B cell (primary cell): ENCODE data around the gene SEC63. TPM values are rescaled to one million over a fixed set of nuclear protein-coding genes. Genes with fewer than 3 reads are reported as not detected.
"Not testable (repeated sequence)": the region's sequence is repeated elsewhere in the genome, so short reads cannot be mapped to it uniquely, and the experiment has no call there.

Experiments used
- ATAC-seq: fragments of 200-7000 bp; cut with Tn5 transposase; one replicate; pipeline ENCODE4 v1.10.0; 2021; ENCODE audit warnings: low read depth, mild to moderate bottlenecking, moderate number of reproducible peaks, moderate library complexity
- CTCF ChIA-PET: fragments of 350-600 bp; sonication (Branson Sonifier 250); formaldehyde crosslinking; loops from one replicate; lab custom pipeline; 2021; ENCODE audit warnings: antibody characterized with exemption, inconsistent platforms; lab: Charles Lee
- POLR2A ChIA-PET: fragments of 350-600 bp; sonication (Branson Sonifier 250); formaldehyde crosslinking; loops from one replicate; lab custom pipeline; 2021; ENCODE audit warnings: antibody characterized with exemption; lab: Charles Lee
- DNase-seq: peaks from one replicate; pipeline ENCODE4 v3.0.0; 2013
- H2AFZ ChIP-seq: 2 replicates; pipeline ENCODE4 v1.6.1; 2012; ENCODE audit warnings: mild to moderate bottlenecking, low read depth, low read length; ENCODE audit not compliant: insufficient read depth, poor library complexity, severe bottlenecking
- H3K27ac ChIP-seq, 2 donors: 1 replicate in 1 of 2; 2 replicates in 1 of 2; pipeline ENCODE4 v1.5.1; 2012 to 2013; ENCODE audit warnings: low read length in 2 of 2, mild to moderate bottlenecking in 2 of 2, moderate library complexity in 1 of 2
- H3K27me3 ChIP-seq, 4 experiments: fragments of 200-600 bp in 1 of 4; sonication (generic) in 1 of 4; replicated peaks in 1 of 4; 1 replicate in 2 of 4; 2 replicates in 2 of 4; pipeline versions ENCODE4 v1.6.1 to v1.7.0; 2013 to 2016; ENCODE audit warnings: low read length in 3 of 4, mild to moderate bottlenecking in 2 of 4, mixed read lengths in 1 of 4, moderate library complexity in 1 of 4; ENCODE audit not compliant: insufficient read depth in 4 of 4, control insufficient read depth in 3 of 4; ENCODE audit errors: control extremely low read depth in 1 of 4
- H3K36me3 ChIP-seq, 2 experiments: replicated peaks in 1 of 2; 1 replicate in 1 of 2; 2 replicates in 1 of 2; pipeline versions ENCODE4 v1.6.1 to v1.7.1; 2013; ENCODE audit warnings: low read length in 1 of 2; ENCODE audit not compliant: insufficient read depth in 2 of 2, control insufficient read depth in 1 of 2; ENCODE audit errors: control extremely low read depth in 1 of 2, extremely low read depth in 1 of 2
- H3K4me1 ChIP-seq, 2 donors: fragments of 200-600 bp in 1 of 2; sonication (generic) in 1 of 2; 1 replicate in 1 of 2; 2 replicates in 1 of 2; pipeline versions ENCODE4 v1.5.1 to v1.6.1; 2013 to 2017; ENCODE audit warnings: low read length in 2 of 2; ENCODE audit not compliant: control insufficient read depth in 2 of 2, insufficient read depth in 2 of 2
- H3K4me2 ChIP-seq: replicated peaks from 2 replicates; pipeline ENCODE3; 2012; ENCODE audit warnings: mild to moderate bottlenecking, low read depth, low read length; ENCODE audit not compliant: poor library complexity, severe bottlenecking
- H3K4me3 ChIP-seq, 5 experiments: fragments of 200-600 bp in 1 of 5; sonication (generic) in 1 of 5; 1 replicate in 3 of 5; 2 replicates in 2 of 5; pipeline versions ENCODE4 v1.5.1 to v1.7.0; 2011 to 2016; ENCODE audit warnings: low read length in 4 of 5, mild to moderate bottlenecking in 4 of 5, low read depth in 2 of 5, control low read depth in 1 of 5, moderate library complexity in 1 of 5; ENCODE audit not compliant: insufficient read depth in 1 of 5; ENCODE audit errors: control extremely low read depth in 1 of 5, extremely low read depth in 1 of 5
- H3K79me2 ChIP-seq: fragments of 200-600 bp; sonication (generic); one replicate; pipeline ENCODE4 v1.6.0; 2016; ENCODE audit warnings: low read length; ENCODE audit not compliant: control insufficient read depth, insufficient read depth
- H3K9ac ChIP-seq: fragments of 200-600 bp; sonication (generic); 2 replicates; pipeline ENCODE4 v1.6.1; 2017; ENCODE audit warnings: mild to moderate bottlenecking, low read length, moderate library complexity
- H3K9me3 ChIP-seq, 3 donors: one replicate each; pipeline versions ENCODE4 v1.6.1 to v1.7.1; 2013; ENCODE audit warnings: low read length in 2 of 3; ENCODE audit not compliant: control insufficient read depth in 2 of 3, insufficient read depth in 1 of 3; ENCODE audit errors: control extremely low read depth in 1 of 3
- H4K20me1 ChIP-seq: 2 replicates; pipeline ENCODE4 v1.6.0; 2012; ENCODE audit warnings: mild to moderate bottlenecking, low read length; ENCODE audit not compliant: insufficient read depth, control insufficient read depth, poor library complexity, severe bottlenecking
- H3K27ac Mint-ChIP-seq: one replicate; pipeline ENCODE4 v1.8.0; 2021; ENCODE audit warnings: mixed read lengths
- H3K27me3 Mint-ChIP-seq: one replicate; pipeline ENCODE4 v1.8.0; 2021; ENCODE audit warnings: mixed read lengths
- H3K4me1 Mint-ChIP-seq: one replicate; pipeline ENCODE4 v1.8.0; 2021; ENCODE audit warnings: mixed read lengths
- H3K4me3 Mint-ChIP-seq: one replicate; pipeline ENCODE4 v1.8.0; 2021; ENCODE audit warnings: mixed read lengths
- H3K9me3 Mint-ChIP-seq: one replicate; pipeline ENCODE4 v1.8.0; 2022; ENCODE audit warnings: mixed read lengths; ENCODE audit not compliant: insufficient read depth
- CTCF ChIP-seq: fragments of 200-600 bp; IDR thresholded peaks from one replicate; pipeline ENCODE4 v1.8.0; 2022; ENCODE audit warnings: antibody characterized with exemption, mild to moderate bottlenecking
- EZH2 ChIP-seq: IDR thresholded peaks from 2 replicates; pipeline ENCODE4 v1.6.1; 2012; ENCODE audit warnings: borderline replicate concordance, low read depth, mild to moderate bottlenecking, moderate library complexity, low read length; ENCODE audit not compliant: insufficient read depth, poor library complexity, severe bottlenecking
- WGBS: methylation state at CpG from one replicate; pipeline ENCODE4 v1.1.5; 2013; ENCODE audit warnings: missing lambda C conversion rate; ENCODE audit not compliant: insufficient coverage; 5-methylcytosine and 5-hydroxymethylcytosine counted together
- intact Hi-C: fragments of 100-400 bp; cut with micrococcal nuclease; formaldehyde crosslinking; loops from one replicate; pipeline ENCODE4 v1.10.0; 2022
- polyA plus RNA-seq: library from polyadenylated mRNA; depleted of rRNA; stranded (reverse); fragments of >200 nt; gene quantifications from 2 replicates; pipeline ENCODE4 v1.2.3, GENCODE V29; 2012
- total RNA-seq, 2 donors: library from RNA; stranded (reverse); fragments of 120-200 nt in 1 of 2; gene quantifications; 1 replicate in 1 of 2; 2 replicates in 1 of 2; pipeline versions ENCODE4 v1.2.3 to v1.2.4, GENCODE V29; 2013 to 2022

The SEC63 gene
- total and polyA plus RNA-seq, 2 donors (not counting 1 experiment from before 2014, with no cell fraction given): 12.5 to 79.5 TPM

DNA sequence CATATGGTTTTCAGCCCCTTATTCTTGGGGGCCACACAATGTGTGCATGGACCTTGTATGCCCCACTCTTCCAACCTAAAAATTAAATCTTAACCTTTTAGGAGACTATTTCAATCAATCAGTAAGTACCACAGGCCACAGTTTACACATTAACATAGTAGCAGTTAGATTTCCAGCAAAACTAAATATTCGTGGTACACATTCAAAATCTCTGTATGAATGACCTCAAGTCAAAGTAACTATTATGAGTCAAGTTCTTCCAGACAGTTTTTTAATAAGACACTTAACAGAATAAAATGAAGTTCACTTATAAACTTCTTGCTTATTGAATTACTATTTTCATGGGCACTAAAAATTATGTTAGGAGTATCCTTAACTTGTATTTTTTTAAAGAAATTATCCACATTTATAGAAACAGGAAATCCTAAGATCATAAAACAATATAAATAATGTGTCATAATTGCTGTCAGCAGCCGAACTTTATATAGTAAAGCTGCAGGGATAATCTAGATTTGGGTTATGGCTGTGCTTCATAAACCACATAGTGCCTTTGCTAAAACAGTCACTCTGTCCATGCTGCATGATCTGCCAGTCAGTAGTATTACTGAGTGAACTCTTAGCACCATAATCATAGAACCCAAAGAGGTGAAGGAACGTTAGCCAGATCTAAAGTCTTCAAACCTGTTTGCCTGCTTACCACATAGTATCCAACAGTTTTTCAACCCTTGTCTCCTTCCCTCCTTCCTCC, 21.7 kb downstream of the SEC63 start:
- H3K9ac ChIP-seq: no peak overlapping the region
- H3K36me3 ChIP-seq: peaks cover 0 to 3% of the 10 kb centered on the region in 2 experiments
- ChIA-PET POLR2A (no interaction called here), CTCF (no interaction called here)
- no peak for TF ChIP-seq CTCF
- no peak for TF ChIP-seq EZH2
- no peaks in the 10 kb centered on the region for H3K4me1 ChIP-seq
- intact Hi-C loops: no loop called here
- H3K27me3 ChIP-seq: no peaks in the 10 kb centered on the region
- Mint-ChIP-seq H3K4me1 (peaks cover 27% of the 10 kb centered on the region), H3K9me3 (no peaks in the 10 kb centered on the region), H3K27me3 (no peaks in the 10 kb centered on the region), H3K4me3 (no peak overlapping the region), H3K27ac (peak overlapping the region; percentile 24)
- 89% methylated on average over 1 of the region's 3 CpGs for WGBS
- no peak overlapping the region for H3K27ac ChIP-seq
- H2AFZ ChIP-seq: no peak overlapping the region
- peaks cover 69% of the 10 kb centered on the region for H3K79me2 ChIP-seq
- peaks cover 0 to 12% (median 0%) of the 10 kb centered on the region in 3 donors for H3K9me3 ChIP-seq
- ATAC-seq (no peak), DNase-seq (no peak)
- H3K4me2 ChIP-seq: no peak overlapping the region
- no peak overlapping the region for H3K4me3 ChIP-seq
- peaks cover 34% of the 10 kb centered on the region for H4K20me1 ChIP-seq

DNA sequence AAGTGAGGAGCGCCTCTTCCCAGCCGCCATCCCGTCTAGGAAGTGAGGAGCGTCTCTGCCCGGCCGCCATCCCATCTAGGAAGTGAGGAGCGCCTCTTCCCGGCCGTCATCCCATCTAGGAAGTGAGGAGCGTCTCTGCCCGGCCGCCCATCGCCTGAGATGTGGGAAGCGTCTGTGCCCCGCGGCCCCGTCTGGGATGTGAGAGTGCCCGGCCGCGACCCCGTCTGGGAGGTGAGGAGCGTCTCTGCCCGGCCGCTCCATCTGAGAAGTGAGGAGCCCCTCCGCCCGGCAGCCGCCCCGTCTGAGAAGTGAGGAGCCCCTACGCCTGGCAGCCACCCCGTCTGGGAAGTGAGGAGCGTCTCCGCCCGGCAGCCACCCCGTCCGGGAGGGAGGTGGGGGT, 23.8 kb downstream of the SEC63 start:
- intact Hi-C loops, H3K27me3 Mint-ChIP-seq, H3K27ac Mint-ChIP-seq, H3K9me3 Mint-ChIP-seq, H3K27ac ChIP-seq, H3K4me2 ChIP-seq, POLR2A ChIA-PET, H3K27me3 ChIP-seq, ATAC-seq, H3K4me3 ChIP-seq, H3K36me3 ChIP-seq, DNase-seq, H3K4me3 Mint-ChIP-seq, H2AFZ ChIP-seq, H3K4me1 ChIP-seq, H3K9ac ChIP-seq, CTCF ChIA-PET: not testable (repeated sequence)
- 100% methylated on average over 6 of the region's 35 CpGs for WGBS
- peaks cover 17% of the 10 kb centered on the region for H3K4me1 Mint-ChIP-seq
- peaks cover 66% of the 10 kb centered on the region for H3K79me2 ChIP-seq
- peaks cover 0 to 12% (median 0%) of the 10 kb centered on the region in 3 donors for H3K9me3 ChIP-seq
- peaks cover 36% of the 10 kb centered on the region for H4K20me1 ChIP-seq
